H1 (cell line): ENCODE measurements around the gene DCBLD1. TPM values are rescaled to one million over a fixed set of nuclear protein-coding genes. Genes with fewer than 3 reads are reported as not detected.

ENCODE experiments used
- CTCF ChIA-PET: fragments of 300-600 bp; sonication (Branson Sonifier 250); formaldehyde crosslinking; loops from one replicate; lab custom pipeline; 2021; ENCODE audit not compliant: partially characterized antibody; lab: Charles Lee
- POLR2A ChIA-PET: fragments of 300-600 bp; sonication (Branson Sonifier 250); formaldehyde crosslinking; loops from one replicate; lab custom pipeline; 2021; ENCODE audit warnings: inconsistent platforms; ENCODE audit not compliant: partially characterized antibody; lab: Charles Lee
- DNase-seq, 2 experiments: peaks; one replicate each; pipeline versions ENCODE4 v3.0.0 to v3.0.0-alpha.2; 2010 to 2022; ENCODE audit warnings: low spot score in 2 of 2, low read depth in 1 of 2, mixed read lengths in 1 of 2
- FAIRE-seq: peaks from 2 replicates; lab custom pipeline; 2011; peaks lifted over from hg19 to GRCh38; lab: Jason Lieb, UNC
- H2AFZ ChIP-seq: 2 replicates; pipeline ENCODE4 v1.8.1; 2012; ENCODE audit warnings: low read length, inconsistent platforms
- H2AK5ac ChIP-seq: 2 replicates; pipeline ENCODE4 v1.6.1; 2013; ENCODE audit warnings: low read depth, low read length
- H2BK120ac ChIP-seq: replicated peaks from 2 replicates; pipeline ENCODE3; 2013; ENCODE audit warnings: low read depth, low read length, inconsistent platforms
- H2BK12ac ChIP-seq: 2 replicates; pipeline ENCODE4 v1.6.1; 2013; ENCODE audit warnings: low read depth, low read length
- H2BK15ac ChIP-seq: 2 replicates; pipeline ENCODE4 v1.6.1; 2013; ENCODE audit warnings: low read length
- H2BK20ac ChIP-seq: 2 replicates; pipeline ENCODE4 v1.6.1; 2013; ENCODE audit warnings: low read length
- H2BK5ac ChIP-seq: 2 replicates; pipeline ENCODE4 v1.6.1; 2013; ENCODE audit warnings: low read depth, low read length
- H3K14ac ChIP-seq: 2 replicates; pipeline ENCODE4 v1.6.1; 2013; ENCODE audit warnings: inconsistent platforms; ENCODE audit not compliant: insufficient read length
- H3K18ac ChIP-seq: 2 replicates; pipeline ENCODE4 v1.6.1; 2013; ENCODE audit warnings: low read length; ENCODE audit errors: extremely low read depth
- H3K23ac ChIP-seq: 2 replicates; pipeline ENCODE4 v1.6.1; 2013; ENCODE audit warnings: inconsistent platforms; ENCODE audit not compliant: insufficient read length
- H3K23me2 ChIP-seq: 2 replicates; pipeline ENCODE4 v1.6.1; 2013; ENCODE audit warnings: low read depth, low read length
- H3K27ac ChIP-seq: 2 replicates; pipeline ENCODE4 v1.6.1; 2011; ENCODE audit warnings: low read depth, low read length, inconsistent platforms
- H3K27me3 ChIP-seq, 4 experiments: replicated peaks in 1 of 4; 1 replicate in 1 of 4; 2 replicates in 3 of 4; pipeline versions ENCODE4 v1.6.1 to v1.8.1; 2011 to 2013; ENCODE audit warnings: low read length in 3 of 4, mild to moderate bottlenecking in 3 of 4, inconsistent platforms in 2 of 4, mixed read lengths in 2 of 4, moderate library complexity in 1 of 4; ENCODE audit not compliant: control insufficient read depth in 3 of 4, insufficient read depth in 3 of 4; ENCODE audit errors: extremely low read depth in 1 of 4
- H3K36me3 ChIP-seq, 4 experiments: 2 replicates each; pipeline versions ENCODE4 v1.6.1 to v1.8.1; 2011 to 2013; ENCODE audit warnings: mild to moderate bottlenecking in 4 of 4, low read length in 3 of 4, moderate library complexity in 2 of 4, control low read depth in 1 of 4, inconsistent platforms in 1 of 4; ENCODE audit not compliant: insufficient read depth in 4 of 4, control insufficient read depth in 2 of 4
- H3K4ac ChIP-seq: replicated peaks from 2 replicates; pipeline ENCODE3; 2013; ENCODE audit warnings: low read length, low read depth, mixed read lengths, inconsistent platforms; ENCODE audit not compliant: insufficient read length
- H3K4me1 ChIP-seq, 4 experiments: replicated peaks in 1 of 4; 1 replicate in 1 of 4; 2 replicates in 3 of 4; pipeline versions ENCODE4 v1.6.1 to v1.8.1; 2011 to 2013; ENCODE audit warnings: low read length in 3 of 4, inconsistent platforms in 2 of 4, mixed read lengths in 1 of 4; ENCODE audit not compliant: insufficient read depth in 4 of 4, control insufficient read depth in 3 of 4
- H3K4me2 ChIP-seq, 2 experiments: 2 replicates each; pipeline versions ENCODE4 v1.6.1 to v1.8.1; 2011 to 2013; ENCODE audit warnings: low read depth in 2 of 2, low read length in 2 of 2, control low read depth in 1 of 2, inconsistent platforms in 1 of 2, mild to moderate bottlenecking in 1 of 2; ENCODE audit not compliant: insufficient read depth in 1 of 2
- H3K4me3 ChIP-seq, 4 experiments: fragments of 200-600, 300-600 bp in 1 of 4; sonication (generic), shearing (Covaris generic), sonication (Bioruptor Twin) in 1 of 4; 2 replicates each; pipeline versions ENCODE4 v1.5.1 to v1.8.1; 2011 to 2016; ENCODE audit warnings: low read length in 4 of 4, low read depth in 3 of 4, control low read depth in 2 of 4, inconsistent platforms in 2 of 4, mild to moderate bottlenecking in 2 of 4, mixed read lengths in 1 of 4, moderate library complexity in 1 of 4; ENCODE audit not compliant: insufficient read depth in 2 of 4; ENCODE audit errors: extremely low read depth in 1 of 4
- H3K56ac ChIP-seq: replicated peaks from 2 replicates; pipeline ENCODE3; 2013; ENCODE audit warnings: low read depth, mild to moderate bottlenecking, mixed read lengths, low read length, inconsistent platforms; ENCODE audit not compliant: insufficient read length
- H3K79me1 ChIP-seq: 2 replicates; pipeline ENCODE4 v1.6.1; 2013; ENCODE audit warnings: low read depth, low read length, control low read depth
- H3K79me2 ChIP-seq, 2 experiments: 2 replicates each; pipeline versions ENCODE4 v1.6.1 to v1.8.1; 2012 to 2013; ENCODE audit warnings: low read length in 2 of 2, mild to moderate bottlenecking in 2 of 2, inconsistent platforms in 1 of 2; ENCODE audit not compliant: insufficient read depth in 2 of 2, control insufficient read depth in 1 of 2
- H3K9ac ChIP-seq, 4 experiments: replicated peaks in 1 of 4; 1 replicate in 1 of 4; 2 replicates in 3 of 4; pipeline versions ENCODE4 v1.6.1 to v1.8.1; 2011 to 2013; ENCODE audit warnings: low read depth in 3 of 4, low read length in 3 of 4, control low read depth in 2 of 4, mild to moderate bottlenecking in 2 of 4, moderate library complexity in 2 of 4, inconsistent platforms in 1 of 4; ENCODE audit errors: extremely low read depth in 1 of 4
- H3K9me3 ChIP-seq, 2 experiments: 2 replicates each; pipeline versions ENCODE4 v1.6.1 to v1.8.1; 2012 to 2013; ENCODE audit warnings: mild to moderate bottlenecking in 2 of 2, moderate library complexity in 2 of 2, control low read depth in 1 of 2, inconsistent platforms in 1 of 2, low read depth in 1 of 2, low read length in 1 of 2, mixed read lengths in 1 of 2; ENCODE audit not compliant: insufficient read depth in 2 of 2
- H4K20me1 ChIP-seq, 2 experiments: replicated peaks in 1 of 2; 2 replicates each; pipeline versions ENCODE3 to v1.8.1; 2011 to 2013; ENCODE audit warnings: inconsistent platforms in 2 of 2, low read length in 2 of 2, mild to moderate bottlenecking in 1 of 2; ENCODE audit not compliant: insufficient read depth in 2 of 2, control insufficient read depth in 1 of 2
- H4K5ac ChIP-seq: 2 replicates; pipeline ENCODE4 v1.6.1; 2013; ENCODE audit warnings: low read length, low read depth, mixed read lengths, inconsistent platforms; ENCODE audit not compliant: insufficient read length
- H4K8ac ChIP-seq: 2 replicates; pipeline ENCODE4 v1.8.0; 2013; ENCODE audit warnings: mild to moderate bottlenecking, moderate library complexity, low read length, inconsistent platforms; ENCODE audit not compliant: insufficient read depth; ENCODE audit errors: extremely low read depth
- H4K91ac ChIP-seq: replicated peaks from 2 replicates; pipeline ENCODE3; 2013; ENCODE audit warnings: low read length, mixed read lengths, inconsistent platforms; ENCODE audit not compliant: insufficient read length
- CHD1 ChIP-seq: IDR thresholded peaks from 2 replicates; pipeline ENCODE4 v1.6.1; 2012; ENCODE audit warnings: low read depth, low read length, improper control_type of control experiment
- CREB1 ChIP-seq: IDR thresholded peaks from 2 replicates; pipeline ENCODE4 v1.6.1; 2012; ENCODE audit warnings: inconsistent platforms
- E2F6 ChIP-seq: IDR thresholded peaks from 2 replicates; pipeline ENCODE4 v1.6.1; 2012; ENCODE audit warnings: inconsistent platforms
- EZH2 ChIP-seq: fragments of 200-600 bp; sonication (generic); IDR thresholded peaks from 2 replicates; pipeline ENCODE4 v1.7.1; 2012; ENCODE audit warnings: low read depth, mild to moderate bottlenecking, moderate library complexity, low read length, inconsistent platforms; ENCODE audit not compliant: severe bottlenecking
- HDAC2 ChIP-seq, 2 experiments: fragments of 300-600 bp in 1 of 2; sonication (generic) in 1 of 2; IDR thresholded peaks; 2 replicates each; pipeline ENCODE4 v1.6.1; 2011 to 2012; ENCODE audit warnings: low read depth in 2 of 2, low read length in 2 of 2, mild to moderate bottlenecking in 2 of 2, moderate library complexity in 2 of 2, borderline replicate concordance in 1 of 2, inconsistent platforms in 1 of 2
- JUN ChIP-seq: IDR thresholded peaks from 2 replicates; pipeline ENCODE4 v1.6.1; 2011; ENCODE audit warnings: low read depth, mild to moderate bottlenecking, improper control_type of control experiment, low read length
- JUND ChIP-seq: IDR thresholded peaks from 2 replicates; pipeline ENCODE4 v1.6.1; 2011; ENCODE audit warnings: mild to moderate bottlenecking, improper control_type of control experiment, low read length
- POLR2A ChIP-seq, 2 experiments: IDR thresholded peaks; 1 replicate in 1 of 2; 2 replicates in 1 of 2; pipeline ENCODE4 v1.6.1; 2011; ENCODE audit warnings: low read depth in 2 of 2, low read length in 2 of 2, mild to moderate bottlenecking in 2 of 2; ENCODE audit errors: control extremely low read depth in 1 of 2
- RFX5 ChIP-seq: IDR thresholded peaks from 2 replicates; pipeline ENCODE4 v1.6.1; 2011; ENCODE audit warnings: low read depth, low read length, improper control_type of control experiment, borderline replicate concordance
- RXRA ChIP-seq: IDR thresholded peaks from 2 replicates; pipeline ENCODE4 v1.6.1; 2011; ENCODE audit warnings: low read depth, mild to moderate bottlenecking, low read length, moderate library complexity; ENCODE audit not compliant: insufficient read depth
- SAP30 ChIP-seq: fragments of 300-600 bp; sonication (generic); IDR thresholded peaks from 2 replicates; pipeline ENCODE4 v1.7.1; 2012; ENCODE audit warnings: low read length, moderate library complexity, mild to moderate bottlenecking, inconsistent platforms; ENCODE audit not compliant: insufficient read depth, insufficient replicate concordance
- SIX5 ChIP-seq: IDR thresholded peaks from 2 replicates; pipeline ENCODE4 v1.6.1; 2011; ENCODE audit warnings: mild to moderate bottlenecking, low read depth, low read length
- TAF1 ChIP-seq: IDR thresholded peaks from 2 replicates; pipeline ENCODE4 v1.6.1; 2011; ENCODE audit warnings: mild to moderate bottlenecking, low read depth, low read length
- TBP ChIP-seq: IDR thresholded peaks from 2 replicates; pipeline ENCODE4 v1.6.1; 2011; ENCODE audit warnings: low read depth, low read length, improper control_type of control experiment
- ZNF274 ChIP-seq: IDR thresholded peaks from 2 replicates; pipeline ENCODE4 v1.7.0; 2012; ENCODE audit warnings: low read length, borderline replicate concordance; ENCODE audit errors: extremely low read depth
- WGBS, 2 experiments: shearing (Covaris generic) in 1 of 2; methylation state at CpG; one replicate each; pipeline versions ENCODE4 v1.1.6 to v1.1.7; 2013 to 2015; ENCODE audit warnings: low lambda C conversion rate in 2 of 2, mixed read lengths in 2 of 2, inconsistent platforms in 1 of 2, low coverage in 1 of 2, missing lambda C conversion rate in 1 of 2; ENCODE audit not compliant: insufficient replicate concordance in 2 of 2, insufficient coverage in 1 of 2, insufficient read length in 1 of 2; ENCODE audit errors: extremely low coverage in 1 of 2, missing lambda C conversion rate in 1 of 2; 5-methylcytosine and 5-hydroxymethylcytosine counted together
- polyA plus RNA-seq, 7 experiments: library from polyadenylated mRNA; depleted of rRNA in 3 of 7; stranded (reverse) in 5 of 7; unstranded in 2 of 7; fragments of >200 nt in 5 of 7; fragments of 200-250 nt in 2 of 7; gene quantifications; 1 replicate in 5 of 7; 2 replicates in 1 of 7; 4 replicates in 1 of 7; pipeline versions ENCODE4 v1.2.1 to v1.2.3, GENCODE V29; 2011 to 2013; ENCODE audit warnings: missing spikeins in 2 of 7, mixed read lengths in 2 of 7
- total RNA-seq: library from RNA; stranded (reverse); fragmentation: NEBNext Ultra II Directional; extraction: Animal tissue kit (Norgen Biotek cat#: 25700); gene quantifications from 2 replicates; pipeline ENCODE4 v1.2.1, GENCODE V29; 2021

The DCBLD1 gene
- total and polyA plus RNA-seq, 2 of the 8 experiments (the other 6 are each of a cell fraction or from before 2014, with no cell fraction given): 3.9 to 11.2 TPM

DNA sequence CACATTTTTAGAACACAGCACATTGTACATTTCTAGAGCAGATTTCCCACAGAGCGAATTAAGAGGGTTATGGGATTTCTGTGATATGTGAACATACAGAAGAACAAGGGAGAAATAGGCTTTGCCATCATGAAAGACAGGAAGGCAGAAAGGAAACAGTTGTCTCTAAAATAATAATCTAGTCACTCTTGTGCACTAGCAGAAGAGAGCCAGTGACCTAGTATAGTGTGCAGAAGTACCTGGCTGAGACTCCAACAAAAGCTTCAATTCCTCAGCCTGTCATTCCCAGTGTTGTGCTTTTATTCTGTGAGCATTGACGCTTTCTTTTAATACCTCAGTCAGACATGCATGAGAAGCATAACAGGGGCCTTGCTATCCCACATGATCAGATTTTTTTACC, 17.8 kb upstream of the DCBLD1 start:
- Histone ChIP-seq H3K9me3 (no peaks in the 10 kb centered on the region), H3K79me1 (no peaks in the 10 kb centered on the region), H2BK12ac (no peak overlapping the region), H2BK120ac (no peak overlapping the region), H2AK5ac (no peak overlapping the region), H3K9ac (no peak overlapping the region), H3K4me1 (no peaks in the 10 kb centered on the region), H3K79me2 (no peaks in the 10 kb centered on the region), H3K14ac (no peak overlapping the region), H2BK15ac (no peak overlapping the region), H2AFZ (no peak overlapping the region), H3K4me3 (no peak overlapping the region), H4K91ac (no peak overlapping the region), H3K36me3 (no peaks in the 10 kb centered on the region), H4K20me1 (no peaks in the 10 kb centered on the region), H3K23me2 (no peaks in the 10 kb centered on the region), H3K4me2 (no peak overlapping the region), H4K5ac (no peak overlapping the region), H2BK20ac (no peak overlapping the region), H2BK5ac (no peak overlapping the region), H3K27me3 (no peaks in the 10 kb centered on the region), H3K18ac (no peak overlapping the region), H4K8ac (no peak overlapping the region), H3K4ac (no peak overlapping the region), H3K27ac (no peak overlapping the region), H3K23ac (no peak overlapping the region), H3K56ac (no peak overlapping the region)
- FAIRE-seq (no peak), DNase-seq (no peak)
- 82% methylated on average over 2 of the region's 2 CpGs; no CpG with 5 or more reads in 1 of the 2 experiments for WGBS, 2 experiments
- POLR2A ChIA-PET: no interaction called here
- CTCF ChIA-PET: interaction anchor here (1.6 kb wide), 1 partner anchor 15 kb away, joined by 6 read pairs; no protein-coding TSS in a partner anchor
- TF ChIP-seq RFX5 (no peak), TBP (no peak), RXRA (no peak), POLR2A (IDR thresholded peaks at IDR 0.05; ENCODE audit: control extremely low read depth in 1 of 2, low read depth in 2 of 2, low read length in 2 of 2) (no peak), JUND (no peak), CREB1 (no peak), EZH2 (no peak), E2F6 (no peak), JUN (no peak), CHD1 (no peak), SIX5 (no peak), HDAC2 (IDR thresholded peaks at IDR 0.05; ENCODE audit: borderline replicate concordance in 1 of 2, low read depth in 2 of 2, low read length in 2 of 2) (no peak), TAF1 (no peak), ZNF274 (no peak), SAP30 (no peak)
